LNCaP clone FGC (cell line): ENCODE results near the gene RABGAP1.

Experiments
- DNase-seq: peaks from one replicate; pipeline ENCODE4 v3.0.0-alpha.2; 2011; ENCODE audit warnings: low read depth
- H3K4me3 ChIP-seq: 2 replicates; pipeline ENCODE4 v1.5.1; 2011; ENCODE audit warnings: mild to moderate bottlenecking, low read depth, low read length, control low read depth
- CTCF ChIP-seq: IDR thresholded peaks from 2 replicates; pipeline ENCODE4 v1.5.1; 2012; ENCODE audit warnings: mild to moderate bottlenecking; ENCODE audit not compliant: control insufficient read depth, insufficient read depth; ENCODE audit errors: extremely low read depth

The RABGAP1 gene

GRCh38 chr9:122988920-122989621 is 48.3 kb downstream of the RABGAP1 start:
- no peak for DNase-seq
- no peak for TF ChIP-seq CTCF
- no peak overlapping the region for H3K4me3 ChIP-seq

- peak; percentile 67 for TF ChIP-seq CTCF
- H3K4me3 ChIP-seq: no peak overlapping the region
- no peak for DNase-seq
Measured at GRCh38 chr9:122991370-122991830, 50.6 kb downstream of the RABGAP1 start.

- no peak overlapping the region for H3K4me3 ChIP-seq
- DNase-seq: peak; percentile 52
- no peak for TF ChIP-seq CTCF
Measured at GRCh38 chr9:122996586-122996985, 55.8 kb downstream of the RABGAP1 start.

GRCh38 chr9:122998448-122998847 is 57.6 kb downstream of the RABGAP1 start:
- no peak for DNase-seq
- no peak for TF ChIP-seq CTCF
- H3K4me3 ChIP-seq: no peak overlapping the region

- no peak overlapping the region for H3K4me3 ChIP-seq
- TF ChIP-seq CTCF: no peak
- DNase-seq: no peak
Measured at GRCh38 chr9:123000371-123001068, 59.7 kb downstream of the RABGAP1 start.

- TF ChIP-seq CTCF: no peak
- no peak for DNase-seq
- H3K4me3 ChIP-seq: no peak overlapping the region
Measured at GRCh38 chr9:123002754-123003153, 61.9 kb downstream of the RABGAP1 start.
